Retinal pigment epithelial cell (primary cell): ENCODE measurements around the gene GLYR1.

Experiments
- DNase-seq: peaks from one replicate; pipeline ENCODE4 v3.0.0-alpha.2; 2010; ENCODE audit warnings: low read depth
- H3K4me3 ChIP-seq: 2 replicates; pipeline ENCODE4 v1.5.1; 2011; ENCODE audit warnings: mild to moderate bottlenecking, low read length, control low read depth, moderate library complexity
- CTCF ChIP-seq: conservative IDR thresholded peaks from 2 replicates; pipeline ENCODE4 v1.5.1; 2011; ENCODE audit warnings: low read depth, low read length, control low read depth, inconsistent platforms

Gene GLYR1

GRCh38 chr16:4884972-4885874 is 38.1 kb upstream of the GLYR1 start:
- DNase-seq, result no peak
- TF ChIP-seq CTCF, result no peak
- no peak overlapping the region for H3K4me3 ChIP-seq

- no peak for TF ChIP-seq CTCF
- H3K4me3 ChIP-seq, result no peak overlapping the region
- DNase-seq, result no peak
These were observed 37.1 kb upstream of the GLYR1 start for GRCh38 chr16:4884209-4884608.

GRCh38 chr16:4883501-4883900 is 36.4 kb upstream of the GLYR1 start:
- no peak overlapping the region for H3K4me3 ChIP-seq
- TF ChIP-seq CTCF, result no peak
- DNase-seq, result no peak

GRCh38 chr16:4882633-4883285 is 35.7 kb upstream of the GLYR1 start:
- no peak overlapping the region for H3K4me3 ChIP-seq
- no peak for TF ChIP-seq CTCF
- peak; percentile 77 for DNase-seq

GRCh38 chr16:4882000-4882632 is 35.0 kb upstream of the GLYR1 start:
- no peak overlapping the region for H3K4me3 ChIP-seq
- no peak for TF ChIP-seq CTCF
- DNase-seq, result no peak

GRCh38 chr16:4880006-4880580 is 33.0 kb upstream of the GLYR1 start:
- TF ChIP-seq CTCF, result no peak
- H3K4me3 ChIP-seq, result no peak overlapping the region
- DNase-seq, result no peak
